Chondrocyte (in vitro differentiated cells): ENCODE data around the gene JAM3. TPM values are rescaled to one million over a fixed set of nuclear protein-coding genes. Genes with fewer than 3 reads are reported as not detected.
A peak's percentile ranks its signal among the peaks of the same experiment; 100 is the strongest.

ENCODE experiments used
- DNase-seq: peaks from one replicate; pipeline ENCODE4 v3.0.0; 2021; ENCODE audit warnings: mixed read lengths, low spot score
- H3K27ac Mint-ChIP-seq: one replicate; pipeline ENCODE4 v1.8.0; 2021; ENCODE audit warnings: mild to moderate bottlenecking, moderate library complexity, mixed read lengths; ENCODE audit not compliant: unreplicated experiment
- H3K27me3 Mint-ChIP-seq: 2 replicates; pipeline ENCODE4 v1.8.0; 2021; ENCODE audit warnings: low read depth, mixed read lengths
- H3K36me3 Mint-ChIP-seq: 2 replicates; pipeline ENCODE4 v1.8.0; 2021; ENCODE audit warnings: low read depth, mixed read lengths
- H3K4me1 Mint-ChIP-seq: 2 replicates; pipeline ENCODE4 v1.8.0; 2021; ENCODE audit warnings: low read depth, mild to moderate bottlenecking, mixed read lengths
- H3K4me3 Mint-ChIP-seq: one replicate; pipeline ENCODE4 v1.8.0; 2021; ENCODE audit warnings: mild to moderate bottlenecking, moderate library complexity, mixed read lengths; ENCODE audit not compliant: unreplicated experiment
- H3K9me3 Mint-ChIP-seq: 2 replicates; pipeline ENCODE4 v1.8.0; 2021; ENCODE audit warnings: low read depth, mixed read lengths
- CTCF ChIP-seq: fragments of 200-600 bp; sonication (generic); IDR thresholded peaks from 2 replicates; pipeline ENCODE4 v1.5.0; 2021; ENCODE audit warnings: antibody characterized with exemption, mild to moderate bottlenecking, moderate library complexity
- total RNA-seq: library from RNA; stranded (reverse); gene quantifications from 3 replicates; pipeline ENCODE4 v1.2.1, GENCODE V29; 2021

JAM3 gene
- total RNA-seq, 1 donor from 2014 or later, result 105 TPM

DNA sequence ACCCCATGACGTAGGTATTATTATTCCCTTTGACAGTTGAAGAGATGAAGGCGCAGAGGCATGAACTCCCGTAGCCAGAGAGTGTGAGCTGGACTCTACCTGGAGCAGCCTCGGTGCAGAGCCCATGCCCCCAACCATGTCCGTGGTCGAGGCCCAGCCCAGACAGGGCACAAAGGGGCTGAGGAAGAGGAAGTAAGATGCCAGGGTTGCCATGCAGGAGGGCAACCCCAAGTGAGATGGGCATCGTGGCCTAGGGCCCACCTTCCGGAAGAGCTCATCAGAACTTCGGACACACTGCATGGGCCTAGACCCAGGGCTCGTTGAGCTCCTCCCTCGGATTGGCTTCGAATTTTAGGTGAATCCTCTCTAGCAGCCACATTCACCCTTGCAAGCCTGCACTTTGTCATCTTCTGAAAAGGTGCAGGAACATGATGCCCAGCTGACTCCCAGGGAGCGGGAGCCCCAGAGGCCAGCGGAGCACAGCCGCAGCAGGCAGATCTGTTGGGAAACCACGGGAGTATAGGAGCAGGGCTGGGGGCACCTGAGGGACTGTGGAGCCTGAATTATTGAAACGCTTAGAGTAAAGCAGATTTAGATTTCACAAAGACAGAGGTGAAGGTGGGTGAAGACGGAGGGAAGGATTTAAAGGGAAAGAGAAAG lies 29.0 kb upstream of the JAM3 start:
- Mint-ChIP-seq H3K36me3 (no peaks in the 10 kb centered on the region), H3K9me3 (no peaks in the 10 kb centered on the region), H3K4me1 (peaks cover 58% of the 10 kb centered on the region), H3K27me3 (no peaks in the 10 kb centered on the region), H3K4me3 (peak overlapping the region; percentile 55), H3K27ac (peak overlapping the region; percentile 98)
- DNase-seq, result peak; percentile 70
- TF ChIP-seq CTCF, result no peak

- H3K4me1 Mint-ChIP-seq, result peaks cover 56% of the 10 kb centered on the region
- no peaks in the 10 kb centered on the region for H3K9me3 Mint-ChIP-seq
- no peaks in the 10 kb centered on the region for H3K27me3 Mint-ChIP-seq
- peak; percentile 51 for DNase-seq
- no peaks in the 10 kb centered on the region for H3K36me3 Mint-ChIP-seq
- no peak for TF ChIP-seq CTCF
- peak overlapping the region; percentile 11 for H3K4me3 Mint-ChIP-seq
- peak overlapping the region; percentile 95 for H3K27ac Mint-ChIP-seq
Observed at GRCh38 chr11:134040386-134041302, 28.2 kb upstream of the JAM3 start.

DNA sequence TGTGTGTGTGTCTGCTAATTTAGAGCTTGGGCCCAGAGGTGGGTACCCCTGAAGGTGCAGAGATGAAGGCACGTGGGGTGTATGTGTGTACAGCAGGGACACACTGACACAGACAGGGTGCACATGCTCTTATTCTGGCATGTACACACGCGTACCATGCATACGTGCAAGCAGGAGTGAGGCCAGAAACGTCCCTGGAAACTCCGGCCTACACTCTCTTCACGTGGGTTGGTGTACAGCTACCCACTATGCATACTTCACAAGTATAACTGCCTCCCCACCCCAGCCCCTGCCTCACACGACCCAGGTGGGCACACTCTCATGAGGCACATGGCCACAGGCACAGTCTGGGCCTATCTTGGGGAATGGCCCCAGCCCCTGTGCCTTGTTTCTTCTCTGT lies 27.5 kb upstream of the JAM3 start:
- H3K27ac Mint-ChIP-seq, result peak overlapping the region; percentile 95
- H3K9me3 Mint-ChIP-seq, result no peaks in the 10 kb centered on the region
- no peaks in the 10 kb centered on the region for H3K27me3 Mint-ChIP-seq
- TF ChIP-seq CTCF, result no peak
- H3K36me3 Mint-ChIP-seq, result no peaks in the 10 kb centered on the region
- H3K4me1 Mint-ChIP-seq, result peaks cover 59% of the 10 kb centered on the region
- peak overlapping the region; percentile 11 for H3K4me3 Mint-ChIP-seq
- DNase-seq, result no peak

- Mint-ChIP-seq H3K27me3 (no peaks in the 10 kb centered on the region), H3K36me3 (no peaks in the 10 kb centered on the region)
- peak; percentile 86 for DNase-seq
Observed at GRCh38 chr11:134041791-134042696, 26.8 kb upstream of the JAM3 start.

More at GRCh38 chr11:134041791-134042696, 26.8 kb upstream of the JAM3 start:
- TF ChIP-seq CTCF, result no peak
- Mint-ChIP-seq H3K4me1 (peaks cover 66% of the 10 kb centered on the region), H3K27ac (peak overlapping the region; percentile 95), H3K4me3 (no peak overlapping the region), H3K9me3 (no peaks in the 10 kb centered on the region)
